Measurements from ENCODE around the gene MCM8. TPM values are rescaled to one million over a fixed set of nuclear protein-coding genes. Genes with fewer than 3 reads are reported as not detected.

MCM8 gene
- total and polyA plus RNA-seq, 4 donors = 0.49 to 11.0 (median 1.5) TPM

DNA sequence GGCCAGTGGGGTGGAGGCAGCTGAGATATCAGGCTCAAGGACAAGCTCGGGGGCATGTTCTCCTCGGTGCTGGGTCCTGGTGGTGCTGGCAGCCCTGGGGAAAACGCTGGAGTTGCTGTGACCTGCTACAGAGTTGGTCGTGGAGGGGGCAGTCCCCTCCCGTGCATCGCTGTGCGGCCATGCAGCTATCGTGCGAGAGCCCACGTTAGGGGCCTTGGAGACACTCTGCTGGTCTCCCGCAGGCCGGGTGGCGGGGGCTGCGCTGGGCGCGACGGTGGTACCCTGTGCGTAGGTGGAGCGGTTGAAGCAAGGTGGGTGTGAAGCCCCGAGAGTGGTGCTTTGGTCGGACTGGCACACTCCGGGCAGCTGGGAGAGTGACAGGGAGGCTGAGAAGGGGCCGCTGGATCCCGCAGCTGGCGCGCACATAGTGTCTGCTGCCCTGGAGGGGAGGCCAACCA is 91.4 kb downstream of the MCM8 start:
- no peak for DNase-seq (ENCODE audit: low spot score)
- no peak overlapping the region for H3K9ac ChIP-seq (ENCODE audit: low read depth in 1 of 2, low read length in 2 of 2)
- H3K4me3 ChIP-seq (ENCODE audit: low read depth in 1 of 3, low read length in 3 of 3) = no peak overlapping the region
- H3K4me1 ChIP-seq (ENCODE audit: control insufficient read depth in 4 of 4, insufficient read depth in 4 of 4, low read length in 3 of 4) = no peaks in the 10 kb centered on the region
- no peaks in the 10 kb centered on the region for H3K27me3 ChIP-seq (ENCODE audit: control insufficient read depth in 4 of 4, insufficient read depth in 4 of 4, low read length in 3 of 4)
- WGBS = 95% methylated on average over 26 of the region's 26 CpGs
- TF ChIP-seq RAD21 (IDR thresholded peaks at IDR 0.05) (no peak), FOXA1 (IDR thresholded peaks at IDR 0.05) (no peak), FOXA2 (IDR thresholded peaks at IDR 0.05) (no peak), RXRA (IDR thresholded peaks at IDR 0.05) (no peak), JUND (IDR thresholded peaks at IDR 0.05) (no peak), NR2F2 (IDR thresholded peaks at IDR 0.05) (no peak), HNF4G (IDR thresholded peaks at IDR 0.05) (no peak), TAF1 (conservative IDR thresholded peaks at IDR 0.05) (no peak), GABPA (IDR thresholded peaks at IDR 0.05 in 1 of 2, conservative IDR thresholded peaks at IDR 0.05 in 1 of 2) (no peak), HNF4A (conservative IDR thresholded peaks at IDR 0.05) (no peak), EGR1 (IDR thresholded peaks at IDR 0.05; ENCODE audit: low read depth in 2 of 2) (no peak), YY1 (IDR thresholded peaks at IDR 0.05) (no peak), SP1 (IDR thresholded peaks at IDR 0.05) (no peak)
- TF ChIP-seq, protein P1, sequence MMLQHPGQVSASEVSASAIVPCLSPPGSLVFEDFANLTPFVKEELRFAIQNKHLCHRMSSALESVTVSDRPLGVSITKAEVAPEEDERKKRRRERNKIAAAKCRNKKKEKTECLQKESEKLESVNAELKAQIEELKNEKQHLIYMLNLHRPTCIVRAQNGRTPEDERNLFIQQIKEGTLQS (IDR thresholded peaks at IDR 0.05) = no peak
- TF ChIP-seq, protein P2, sequence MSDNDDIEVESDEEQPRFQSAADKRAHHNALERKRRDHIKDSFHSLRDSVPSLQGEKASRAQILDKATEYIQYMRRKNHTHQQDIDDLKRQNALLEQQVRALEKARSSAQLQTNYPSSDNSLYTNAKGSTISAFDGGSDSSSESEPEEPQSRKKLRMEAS (IDR thresholded peaks at IDR 0.05) = no peak
- TF ChIP-seq, protein P3, sequence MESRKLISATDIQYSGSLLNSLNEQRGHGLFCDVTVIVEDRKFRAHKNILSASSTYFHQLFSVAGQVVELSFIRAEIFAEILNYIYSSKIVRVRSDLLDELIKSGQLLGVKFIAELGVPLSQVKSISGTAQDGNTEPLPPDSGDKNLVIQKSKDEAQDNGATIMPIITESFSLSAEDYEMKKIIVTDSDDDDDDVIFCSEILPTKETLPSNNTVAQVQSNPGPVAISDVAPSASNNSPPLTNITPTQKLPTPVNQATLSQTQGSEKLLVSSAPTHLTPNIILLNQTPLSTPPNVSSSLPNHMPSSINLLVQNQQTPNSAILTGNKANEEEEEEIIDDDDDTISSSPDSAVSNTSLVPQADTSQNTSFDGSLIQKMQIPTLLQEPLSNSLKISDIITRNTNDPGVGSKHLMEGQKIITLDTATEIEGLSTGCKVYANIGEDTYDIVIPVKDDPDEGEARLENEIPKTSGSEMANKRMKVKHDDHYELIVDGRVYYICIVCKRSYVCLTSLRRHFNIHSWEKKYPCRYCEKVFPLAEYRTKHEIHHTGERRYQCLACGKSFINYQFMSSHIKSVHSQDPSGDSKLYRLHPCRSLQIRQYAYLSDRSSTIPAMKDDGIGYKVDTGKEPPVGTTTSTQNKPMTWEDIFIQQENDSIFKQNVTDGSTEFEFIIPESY (IDR thresholded peaks at IDR 0.05) = no peak
- TF ChIP-seq, protein P4, sequence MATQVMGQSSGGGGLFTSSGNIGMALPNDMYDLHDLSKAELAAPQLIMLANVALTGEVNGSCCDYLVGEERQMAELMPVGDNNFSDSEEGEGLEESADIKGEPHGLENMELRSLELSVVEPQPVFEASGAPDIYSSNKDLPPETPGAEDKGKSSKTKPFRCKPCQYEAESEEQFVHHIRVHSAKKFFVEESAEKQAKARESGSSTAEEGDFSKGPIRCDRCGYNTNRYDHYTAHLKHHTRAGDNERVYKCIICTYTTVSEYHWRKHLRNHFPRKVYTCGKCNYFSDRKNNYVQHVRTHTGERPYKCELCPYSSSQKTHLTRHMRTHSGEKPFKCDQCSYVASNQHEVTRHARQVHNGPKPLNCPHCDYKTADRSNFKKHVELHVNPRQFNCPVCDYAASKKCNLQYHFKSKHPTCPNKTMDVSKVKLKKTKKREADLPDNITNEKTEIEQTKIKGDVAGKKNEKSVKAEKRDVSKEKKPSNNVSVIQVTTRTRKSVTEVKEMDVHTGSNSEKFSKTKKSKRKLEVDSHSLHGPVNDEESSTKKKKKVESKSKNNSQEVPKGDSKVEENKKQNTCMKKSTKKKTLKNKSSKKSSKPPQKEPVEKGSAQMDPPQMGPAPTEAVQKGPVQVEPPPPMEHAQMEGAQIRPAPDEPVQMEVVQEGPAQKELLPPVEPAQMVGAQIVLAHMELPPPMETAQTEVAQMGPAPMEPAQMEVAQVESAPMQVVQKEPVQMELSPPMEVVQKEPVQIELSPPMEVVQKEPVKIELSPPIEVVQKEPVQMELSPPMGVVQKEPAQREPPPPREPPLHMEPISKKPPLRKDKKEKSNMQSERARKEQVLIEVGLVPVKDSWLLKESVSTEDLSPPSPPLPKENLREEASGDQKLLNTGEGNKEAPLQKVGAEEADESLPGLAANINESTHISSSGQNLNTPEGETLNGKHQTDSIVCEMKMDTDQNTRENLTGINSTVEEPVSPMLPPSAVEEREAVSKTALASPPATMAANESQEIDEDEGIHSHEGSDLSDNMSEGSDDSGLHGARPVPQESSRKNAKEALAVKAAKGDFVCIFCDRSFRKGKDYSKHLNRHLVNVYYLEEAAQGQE (IDR thresholded peaks at IDR 0.05) = no peak
- TF ChIP-seq, protein P5, sequence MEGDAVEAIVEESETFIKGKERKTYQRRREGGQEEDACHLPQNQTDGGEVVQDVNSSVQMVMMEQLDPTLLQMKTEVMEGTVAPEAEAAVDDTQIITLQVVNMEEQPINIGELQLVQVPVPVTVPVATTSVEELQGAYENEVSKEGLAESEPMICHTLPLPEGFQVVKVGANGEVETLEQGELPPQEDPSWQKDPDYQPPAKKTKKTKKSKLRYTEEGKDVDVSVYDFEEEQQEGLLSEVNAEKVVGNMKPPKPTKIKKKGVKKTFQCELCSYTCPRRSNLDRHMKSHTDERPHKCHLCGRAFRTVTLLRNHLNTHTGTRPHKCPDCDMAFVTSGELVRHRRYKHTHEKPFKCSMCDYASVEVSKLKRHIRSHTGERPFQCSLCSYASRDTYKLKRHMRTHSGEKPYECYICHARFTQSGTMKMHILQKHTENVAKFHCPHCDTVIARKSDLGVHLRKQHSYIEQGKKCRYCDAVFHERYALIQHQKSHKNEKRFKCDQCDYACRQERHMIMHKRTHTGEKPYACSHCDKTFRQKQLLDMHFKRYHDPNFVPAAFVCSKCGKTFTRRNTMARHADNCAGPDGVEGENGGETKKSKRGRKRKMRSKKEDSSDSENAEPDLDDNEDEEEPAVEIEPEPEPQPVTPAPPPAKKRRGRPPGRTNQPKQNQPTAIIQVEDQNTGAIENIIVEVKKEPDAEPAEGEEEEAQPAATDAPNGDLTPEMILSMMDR (IDR thresholded peaks at IDR 0.05; ENCODE audit: low read depth, low read length, missing input control) = no peak
- no peak overlapping the region for H3K27ac ChIP-seq (ENCODE audit: low read depth in 1 of 2, low read length in 2 of 2)
- H3K9me3 ChIP-seq (ENCODE audit: control insufficient read depth in 4 of 4, low read length in 3 of 4) = no peaks in the 10 kb centered on the region
- peaks cover 14 to 48% (median 39%) of the 10 kb centered on the region in 4 donors for H3K36me3 ChIP-seq (ENCODE audit: control insufficient read depth in 4 of 4, insufficient read depth in 3 of 4, low read depth in 1 of 4, low read length in 3 of 4)

All from liver (tissue), 9 donors.